OCI-LY1 (cell line): Measurements from ENCODE around the gene SELP.

Source experiments
- EZH2 ChIP-seq: fragments of 200-600 bp; sonication (generic), shearing (Covaris generic); IDR thresholded peaks from 2 replicates; pipeline ENCODE4 v1.8.0; 2017; ENCODE audit warnings: borderline replicate concordance, mixed run types, mild to moderate bottlenecking, antibody characterized with exemption, low read length, moderate library complexity, mixed read lengths
- TF ChIP-seq, protein P1 (sequence below): fragments of 200-600 bp; sonication (generic), shearing (Covaris generic); IDR thresholded peaks from 2 replicates; pipeline ENCODE4 v1.5.1; 2017; ENCODE audit warnings: mild to moderate bottlenecking, antibody characterized with exemption, low read length, moderate library complexity, mixed read lengths

DNA sequence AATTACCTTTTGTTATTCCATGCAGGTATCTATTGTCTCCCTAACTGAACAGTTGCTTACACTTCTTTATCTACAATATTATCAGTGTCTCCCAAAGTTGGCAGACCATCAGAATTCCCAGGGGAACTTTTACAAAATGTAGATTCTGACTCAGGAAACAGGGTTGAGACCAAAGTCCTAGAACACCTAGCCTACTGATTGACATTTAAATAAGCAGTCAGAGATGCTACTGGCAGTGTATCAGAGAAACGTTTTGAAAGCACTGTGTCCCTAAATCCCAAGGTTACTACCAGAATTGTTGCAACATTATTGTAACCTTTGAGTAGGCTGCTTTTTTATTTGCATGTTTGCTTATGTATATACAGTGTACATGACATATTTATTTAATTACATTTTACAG is 41.8 kb downstream of the SELP start:
- TF ChIP-seq, protein P1, sequence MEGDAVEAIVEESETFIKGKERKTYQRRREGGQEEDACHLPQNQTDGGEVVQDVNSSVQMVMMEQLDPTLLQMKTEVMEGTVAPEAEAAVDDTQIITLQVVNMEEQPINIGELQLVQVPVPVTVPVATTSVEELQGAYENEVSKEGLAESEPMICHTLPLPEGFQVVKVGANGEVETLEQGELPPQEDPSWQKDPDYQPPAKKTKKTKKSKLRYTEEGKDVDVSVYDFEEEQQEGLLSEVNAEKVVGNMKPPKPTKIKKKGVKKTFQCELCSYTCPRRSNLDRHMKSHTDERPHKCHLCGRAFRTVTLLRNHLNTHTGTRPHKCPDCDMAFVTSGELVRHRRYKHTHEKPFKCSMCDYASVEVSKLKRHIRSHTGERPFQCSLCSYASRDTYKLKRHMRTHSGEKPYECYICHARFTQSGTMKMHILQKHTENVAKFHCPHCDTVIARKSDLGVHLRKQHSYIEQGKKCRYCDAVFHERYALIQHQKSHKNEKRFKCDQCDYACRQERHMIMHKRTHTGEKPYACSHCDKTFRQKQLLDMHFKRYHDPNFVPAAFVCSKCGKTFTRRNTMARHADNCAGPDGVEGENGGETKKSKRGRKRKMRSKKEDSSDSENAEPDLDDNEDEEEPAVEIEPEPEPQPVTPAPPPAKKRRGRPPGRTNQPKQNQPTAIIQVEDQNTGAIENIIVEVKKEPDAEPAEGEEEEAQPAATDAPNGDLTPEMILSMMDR: no peak
- TF ChIP-seq EZH2: no peak
